Measurements from ENCODE around the gene PBX3. TPM values are rescaled to one million over a fixed set of nuclear protein-coding genes. Genes with fewer than 3 reads are reported as not detected.

PBX3 gene
- total and polyA plus RNA-seq, 9 of the 15 experiments (the other 6 are each of a cell fraction or from before 2014, with no cell fraction given) = 0.14 to 5.8 (median 0.92) TPM

GRCh38 chr9:125706651-125707471 lies 40.3 kb upstream of the PBX3 start, which contains the start of gene MAPKAP1 (continued):
- TF ChIP-seq GTF2F1 (IDR thresholded peaks at IDR 0.05; ENCODE audit: low read depth, low read length) (0 out of 2 replicates have a peak, but pooled peaks have one; percentile 42), HMBOX1 (IDR thresholded peaks at IDR 0.05) (no peak)

GRCh38 chr9:125707472-125707804 lies 39.7 kb upstream of the PBX3 start:
- H3K27me3 ChIP-seq (ENCODE audit: control insufficient read depth in 2 of 2, insufficient read depth in 2 of 2, low read length in 2 of 2) = peaks cover 0 to 5% of the 10 kb centered on the region in 2 experiments; a peak in 3 of 5 replicates
- ChIA-PET POLR2A (interaction anchor here (0.6 to 1.3 kb wide), 5 partner anchors 9 to 902 kb away, joined by 3 to 5 read pairs (median 3); no protein-coding TSS in a partner anchor), CTCF (ENCODE audit: low intra/inter-chr PET ratio) (no interaction called here)
- peak overlapping the region; percentile 99 for H3K4me3 ChIP-seq
- no peak for FAIRE-seq
- H3K36me3 ChIP-seq (ENCODE audit: control insufficient read depth, insufficient read depth, low read length) = 0 out of 3 replicates have a peak, but pooled peaks cover 3% of the 10 kb centered on the region
- peak overlapping the region; percentile 95 for H3K4me2 ChIP-seq (ENCODE audit: insufficient read depth, low read length)
- peak overlapping the region in 1 of 2 experiments; percentile 92; a peak in 3 of 4 replicates for H3K9ac ChIP-seq (ENCODE audit: insufficient read depth in 1 of 2, low read depth in 2 of 2, low read length in 2 of 2)
- H3K9me1 ChIP-seq (ENCODE audit: control insufficient read depth, insufficient read depth, low read length) = no peaks in the 10 kb centered on the region
- peaks cover 41% of the 10 kb centered on the region for H3K79me2 ChIP-seq (ENCODE audit: control insufficient read depth, insufficient read depth, low read length)
- no peaks in the 10 kb centered on the region for H3K9me3 ChIP-seq (replicated peaks; ENCODE audit: control insufficient read depth, insufficient read depth, low read depth, low read length)
- ATAC-seq = peak; percentile 2; the same call in 2 of the 3 replicates
- H3K27ac ChIP-seq (ENCODE audit: extremely low read depth, low read depth, low read length) = no peak overlapping the region; the same call in 2 of the 3 replicates
- no peak for DNase-seq (ENCODE audit: extremely low read depth in 1 of 4, low spot score in 3 of 4)
- WGBS (ENCODE audit: insufficient coverage, low coverage, missing lambda C conversion rate) = 2% methylated on average over 4 of the region's 4 CpGs
- in situ Hi-C loops (cut with MboI) (no loop called here), intact Hi-C loops (cut with micrococcal nuclease) (loop anchor here (5.0 kb wide), 2 partner anchors 40 to 75 kb away; partner anchors contain the start of gene PBX3)
- H3K4me1 ChIP-seq (replicated peaks in 1 of 2; ENCODE audit: control insufficient read depth in 2 of 2, insufficient read depth in 2 of 2, low read length in 2 of 2) = peaks cover 5 to 13% of the 10 kb centered on the region in 2 experiments; a peak in 4 of 5 replicates
- no TSS peak for BruUV-seq (replicated peaks)
- peak overlapping the region; percentile 100 for H2AFZ ChIP-seq (ENCODE audit: low read depth, low read length)
- no peaks in the 10 kb centered on the region for H4K20me1 ChIP-seq (replicated peaks; ENCODE audit: control insufficient read depth, insufficient read depth, low read length)
- TF ChIP-seq RBM39 (optimal IDR thresholded peaks at IDR 0.05; ENCODE audit: low read depth, low read length) (no peak), ETV5 (CRISPR knock-in tag; IDR thresholded peaks at IDR 0.05; ENCODE audit: low read depth) (0 out of 2 replicates have a peak, but pooled peaks have one; percentile 6), ZFX (CRISPR knock-in tag; IDR thresholded peaks at IDR 0.05) (no peak), CTCFL (IDR thresholded peaks at IDR 0.05; ENCODE audit: borderline replicate concordance, insufficient read depth, low read depth, low read length, poor library complexity, severe bottlenecking) (no peak), NR2C1 (IDR thresholded peaks at IDR 0.05) (no peak), NR2C1 (tag; IDR thresholded peaks at IDR 0.05) (no peak), RFX5 (IDR thresholded peaks at IDR 0.05; ENCODE audit: low read depth, low read length) (no peak), ZNF143 (CRISPR knock-in tag; IDR thresholded peaks at IDR 0.05) (no peak), PKNOX1 (IDR thresholded peaks at IDR 0.05) (no peak), CBX3 (IDR thresholded peaks at IDR 0.05; ENCODE audit: borderline replicate concordance in 1 of 2, low read length in 2 of 2) (no peak), SMARCA5 (IDR thresholded peaks at IDR 0.05) (no peak), ELF2 (CRISPR knock-in tag; IDR thresholded peaks at IDR 0.05) (no peak), RBM15 (IDR thresholded peaks at IDR 0.05; ENCODE audit: insufficient read depth, low read length) (no peak), ZNF121 (CRISPR knock-in tag; conservative IDR thresholded peaks at IDR 0.05) (no peak)
